Measurements from ENCODE around the gene ITGB2. TPM values are rescaled to one million over a fixed set of nuclear protein-coding genes. Genes with fewer than 3 reads are reported as not detected.
A peak's percentile ranks its signal among the peaks of the same experiment; 100 is the strongest.

Gene ITGB2
- total RNA-seq, 6 donors from 2014 or later: 73.1 to 435 (median 149) TPM

GRCh38 chr21:44932408-44933181, 11.9 kb upstream of the ITGB2 start:
- Histone ChIP-seq H3K27me3 (peaks cover 0 to 21% (median 12%) of the 10 kb centered on the region in 4 donors), H3K36me3 (no peaks in the 10 kb centered on the region), H3K9me3 (peaks cover 0 to 2% (median 0%) of the 10 kb centered on the region in 4 donors), H3K27ac (peak overlapping the region; percentile 12 to 83 (median 73)), H3K4me1 (peaks cover 30 to 42% (median 36%) of the 10 kb centered on the region in 4 donors), H3K4me3 (peak overlapping the region in 3 of 4 donors; percentile 41 to 55 (median 55))
- ATAC-seq (ENCODE audit: low FRiP score in 2 of 2): peak in 1 of 2 donors; percentile 64
- no peak for TF ChIP-seq POLR2A (IDR thresholded peaks at IDR 0.05)
- TF ChIP-seq POLR2AphosphoS5 (IDR thresholded peaks at IDR 0.05): no peak
- peak; percentile 33 to 75 (median 50) for TF ChIP-seq CTCF (IDR thresholded peaks at IDR 0.05)
- TF ChIP-seq EP300 (IDR thresholded peaks at IDR 0.05): no peak
- WGBS, 2 donors: 4 to 20% methylated on average over 2 to 14 of the region's 68 CpGs
- DNase-seq: peak; percentile 58 to 94

- 0 to 1% methylated on average over 9 to 16 of the region's 78 CpGs for WGBS, 2 donors
- Histone ChIP-seq H3K4me3 (peak overlapping the region; percentile 11 to 55 (median 48)), H3K27me3 (peaks cover 0 to 21% (median 12%) of the 10 kb centered on the region in 4 donors), H3K4me1 (peaks cover 36 to 50% (median 45%) of the 10 kb centered on the region in 4 donors), H3K27ac (peak overlapping the region; percentile 24 to 83 (median 73)), H3K9me3 (peaks cover 0 to 2% (median 0%) of the 10 kb centered on the region in 4 donors), H3K36me3 (no peaks in the 10 kb centered on the region)
- TF ChIP-seq CTCF (IDR thresholded peaks at IDR 0.05) (no peak), EP300 (IDR thresholded peaks at IDR 0.05) (no peak), POLR2AphosphoS5 (IDR thresholded peaks at IDR 0.05) (no peak), POLR2A (IDR thresholded peaks at IDR 0.05) (no peak)
- ATAC-seq (ENCODE audit: low FRiP score in 2 of 2): no peak
- peak in 1 of 2 donors; percentile 85 for DNase-seq
These were observed 11.1 kb upstream of the ITGB2 start for GRCh38 chr21:44931501-44932407.

DNA sequence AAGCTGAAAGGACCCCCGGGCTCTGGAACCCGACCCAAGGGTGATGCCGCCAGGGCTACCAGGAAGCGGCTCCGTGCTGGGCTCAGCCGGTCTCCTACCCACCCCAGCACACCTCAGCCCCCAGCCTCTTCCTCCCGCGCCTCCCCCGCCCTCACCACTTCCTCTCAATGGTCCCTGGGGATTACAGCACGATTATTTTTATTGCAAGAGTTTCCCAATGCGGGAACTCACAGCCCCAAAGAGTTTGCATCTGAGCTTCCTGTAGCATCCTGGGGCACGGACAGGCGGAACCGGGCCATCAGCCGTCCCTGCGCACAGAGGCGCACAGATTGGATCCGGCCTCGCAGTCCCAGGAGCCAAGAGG, 10.4 kb upstream of the ITGB2 start:
- H3K4me1 ChIP-seq: peaks cover 40 to 56% (median 51%) of the 10 kb centered on the region in 4 donors
- H3K27me3 ChIP-seq: peaks cover 0 to 21% (median 12%) of the 10 kb centered on the region in 4 donors
- H3K4me3 ChIP-seq: peak overlapping the region in 3 of 4 donors; percentile 41 to 55 (median 55)
- no peaks in the 10 kb centered on the region for H3K36me3 ChIP-seq
- peak overlapping the region; percentile 24 to 83 (median 73) for H3K27ac ChIP-seq
- peak in 1 of 2 donors; percentile 58 for DNase-seq
- peak in 1 of 2 donors; percentile 33 for ATAC-seq (ENCODE audit: low FRiP score in 2 of 2)
- peaks cover 0 to 2% (median 0%) of the 10 kb centered on the region in 4 donors for H3K9me3 ChIP-seq
- 2 to 5% methylated on average over 11 to 19 of the region's 19 CpGs for WGBS, 2 donors
- TF ChIP-seq EP300 (IDR thresholded peaks at IDR 0.05) (no peak), POLR2A (IDR thresholded peaks at IDR 0.05) (no peak), CTCF (IDR thresholded peaks at IDR 0.05) (no peak), POLR2AphosphoS5 (IDR thresholded peaks at IDR 0.05) (no peak)

GRCh38 chr21:44930543-44930981, 9.9 kb upstream of the ITGB2 start:
- TF ChIP-seq POLR2A (IDR thresholded peaks at IDR 0.05) (no peak), EP300 (IDR thresholded peaks at IDR 0.05) (no peak), CTCF (IDR thresholded peaks at IDR 0.05) (no peak), POLR2AphosphoS5 (IDR thresholded peaks at IDR 0.05) (no peak)
- DNase-seq: no peak
- H3K9me3 ChIP-seq: peaks cover 0 to 2% (median 0%) of the 10 kb centered on the region in 4 donors
- peaks cover 43 to 62% (median 56%) of the 10 kb centered on the region in 4 donors for H3K4me1 ChIP-seq
- peak in 1 of 2 donors; percentile 2 for ATAC-seq (ENCODE audit: low FRiP score in 2 of 2)
- WGBS, 2 donors: 32 to 37% methylated on average over 7 to 12 of the region's 12 CpGs
- H3K4me3 ChIP-seq: no peak overlapping the region
- H3K27ac ChIP-seq: peak overlapping the region in 3 of 4 donors; percentile 72 to 83 (median 74)
- H3K27me3 ChIP-seq: peaks cover 0 to 21% (median 12%) of the 10 kb centered on the region in 4 donors
- H3K36me3 ChIP-seq: no peaks in the 10 kb centered on the region
